Adrenal gland (tissue), 12 donors: ENCODE measurements around the gene MYO1A. TPM values are rescaled to one million over a fixed set of nuclear protein-coding genes. Genes with fewer than 3 reads are reported as not detected.

Source experiments
- DNase-seq, 7 donors: peaks; one replicate each; pipeline ENCODE4 v3.0.0-alpha.2; 2019 to 2020
- H3K27ac ChIP-seq, 5 donors: fragments of 200-600 bp; sonication (generic) in 4 of 5; 1 replicate in 3 of 5; 2 replicates in 2 of 5; pipeline versions ENCODE4 v1.5.1 to v1.8.0; 2016 to 2020; ENCODE audit warnings: mild to moderate bottlenecking in 1 of 5
- H3K27me3 ChIP-seq: fragments of 200-600 bp; 2 replicates; pipeline ENCODE4 v1.8.0; 2021
- H3K36me3 ChIP-seq, 2 donors: fragments of 200-600 bp; replicated peaks in 1 of 2; 1 replicate in 1 of 2; 2 replicates in 1 of 2; pipeline versions ENCODE4 v1.5.1 to v1.8.0; 2018 to 2022
- H3K4me1 ChIP-seq, 2 donors: fragments of 200-600 bp; replicated peaks in 1 of 2; 1 replicate in 1 of 2; 2 replicates in 1 of 2; pipeline versions ENCODE4 v1.5.1 to v1.8.0; 2018 to 2021
- H3K4me3 ChIP-seq, 4 donors: fragments of 200-600 bp; sonication (generic) in 3 of 4; one replicate each; pipeline ENCODE4 v1.5.1; 2016 to 2018
- H3K9me3 ChIP-seq, 3 donors: fragments of 200-600 bp; sonication (generic) in 1 of 3; replicated peaks in 1 of 3; 1 replicate in 2 of 3; 2 replicates in 1 of 3; pipeline versions ENCODE4 v1.5.1 to v1.8.0; 2016 to 2021
- POLR2A ChIP-seq, 2 donors: fragments of 450-650 bp; IDR thresholded peaks; one replicate each; pipeline ENCODE4 v1.6.1; 2017; ENCODE audit warnings: antibody characterized with exemption in 2 of 2, mild to moderate bottlenecking in 2 of 2, moderate library complexity in 1 of 2
- WGBS, 4 donors: extraction: QIAGEN DNeasy Blood & Tissue Kit in 2 of 4; methylation state at CpG; one replicate each; pipeline versions ENCODE4 v1.1.5 to v1.1.7; 2013 to 2017; 5-methylcytosine and 5-hydroxymethylcytosine counted together
- intact Hi-C, 2 donors: fragments of 100-400 bp; cut with DNase I; formaldehyde crosslinking; loops; one replicate each; pipeline versions ENCODE4 v1.14.1 to v1.15.0; 2022 to 2023
- polyA plus RNA-seq, 3 donors: library from polyadenylated mRNA; stranded (reverse); fragments of 200-250 nt in 2 of 3; fragments of 350-450 nt in 1 of 3; fragmentation: Illumina TruSeq in 1 of 3; extraction: RNeasy Lipid Tissue Mini Kit (QIAGEN cat#74804) in 1 of 3; gene quantifications; one replicate each; pipeline ENCODE4 v1.2.3, GENCODE V29; 2013 to 2014
- total RNA-seq, 9 donors: library from RNA; depleted of rRNA in 4 of 9; stranded (reverse); fragments of >200 nt in 4 of 9; fragments of 120-200 nt in 1 of 9; fragmentation: NEBNext Ultra II Directional in 1 of 9; extraction: Animal tissue kit (Norgen Biotek cat#: 25700) in 1 of 9; gene quantifications; one replicate each; pipeline versions ENCODE4 v1.1.0 to v1.2.4, GENCODE V29; 2013 to 2023
- TF ChIP-seq, protein P1 (sequence below), 6 experiments: fragments of 450-650 bp in 4 of 6; fragments of 200-600 bp in 2 of 6; sonication (generic) in 1 of 6; IDR thresholded peaks; 1 replicate in 5 of 6; 2 replicates in 1 of 6; pipeline versions ENCODE4 v1.5.1 to v1.8.0; 2016 to 2021; ENCODE audit warnings: antibody characterized with exemption in 6 of 6, mild to moderate bottlenecking in 2 of 6, moderate library complexity in 1 of 6
- donor health status: healthy with polysubstance abuse.
- donor health status: Bipolar disorder and iron deficiency.
- donor health status: DM: yes; HTN: yes; CAD: no.
- donor health status: DM: no; HTN: no; CAD: no.
- donor health status: DM: no; HTN: no; CAD: no.
- donor health status: DM: yes; HTN: yes; CAD: no.

MYO1A gene
- total and polyA plus RNA-seq, 12 donors, result under 0.01 to 1.6 (median 0.53) TPM; not detected in 1

GRCh38 chr12:57087010-57087690 is 37.2 kb upstream of the MYO1A start:
- H3K27me3 ChIP-seq, result no peaks in the 10 kb centered on the region
- peak; percentile 88 to 94 (median 90) for DNase-seq
- intact Hi-C loops, result no loop called here
- peak overlapping the region; percentile 3 to 81 (median 46) for H3K4me3 ChIP-seq
- WGBS, 4 donors, result 0 to 20% (median 1%) methylated on average over 1 to 52 of the region's 52 CpGs
- TF ChIP-seq POLR2A (IDR thresholded peaks at IDR 0.05), result peak; percentile 19 to 68
- TF ChIP-seq, protein P1, sequence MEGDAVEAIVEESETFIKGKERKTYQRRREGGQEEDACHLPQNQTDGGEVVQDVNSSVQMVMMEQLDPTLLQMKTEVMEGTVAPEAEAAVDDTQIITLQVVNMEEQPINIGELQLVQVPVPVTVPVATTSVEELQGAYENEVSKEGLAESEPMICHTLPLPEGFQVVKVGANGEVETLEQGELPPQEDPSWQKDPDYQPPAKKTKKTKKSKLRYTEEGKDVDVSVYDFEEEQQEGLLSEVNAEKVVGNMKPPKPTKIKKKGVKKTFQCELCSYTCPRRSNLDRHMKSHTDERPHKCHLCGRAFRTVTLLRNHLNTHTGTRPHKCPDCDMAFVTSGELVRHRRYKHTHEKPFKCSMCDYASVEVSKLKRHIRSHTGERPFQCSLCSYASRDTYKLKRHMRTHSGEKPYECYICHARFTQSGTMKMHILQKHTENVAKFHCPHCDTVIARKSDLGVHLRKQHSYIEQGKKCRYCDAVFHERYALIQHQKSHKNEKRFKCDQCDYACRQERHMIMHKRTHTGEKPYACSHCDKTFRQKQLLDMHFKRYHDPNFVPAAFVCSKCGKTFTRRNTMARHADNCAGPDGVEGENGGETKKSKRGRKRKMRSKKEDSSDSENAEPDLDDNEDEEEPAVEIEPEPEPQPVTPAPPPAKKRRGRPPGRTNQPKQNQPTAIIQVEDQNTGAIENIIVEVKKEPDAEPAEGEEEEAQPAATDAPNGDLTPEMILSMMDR (IDR thresholded peaks at IDR 0.05), result no peak
- peaks cover 13 to 36% of the 10 kb centered on the region in 2 donors for H3K4me1 ChIP-seq
- H3K36me3 ChIP-seq, result peaks cover 0 to 12% of the 10 kb centered on the region in 2 donors
- peak overlapping the region; percentile 98 to 99 (median 99) for H3K27ac ChIP-seq
- no peaks in the 10 kb centered on the region for H3K9me3 ChIP-seq

DNA sequence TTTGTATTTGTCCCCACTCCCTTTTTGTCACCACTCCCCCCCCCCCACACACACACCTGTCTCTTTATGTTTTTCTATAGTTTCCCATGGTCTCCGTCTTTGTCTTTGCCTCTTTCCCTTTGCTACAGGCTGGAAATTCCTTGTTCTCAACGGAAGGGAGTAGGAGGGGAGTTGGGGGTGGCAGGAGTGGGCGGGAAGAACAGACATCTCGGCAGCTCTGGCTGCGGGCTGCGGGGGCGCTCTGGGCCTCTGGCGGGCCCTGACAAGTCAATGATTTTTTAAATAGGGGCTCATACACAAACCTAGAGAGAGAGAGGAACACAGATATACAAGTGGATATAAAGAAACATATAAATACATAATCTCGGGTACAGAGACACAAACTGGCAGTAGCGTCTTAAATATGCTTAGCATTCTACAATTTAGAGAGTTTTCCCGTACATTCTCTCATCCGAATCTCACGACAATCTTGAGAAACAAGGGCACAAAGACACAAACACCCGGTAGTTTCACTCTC is 36.6 kb upstream of the MYO1A start:
- Histone ChIP-seq H3K27ac (peak overlapping the region; percentile 98 to 99 (median 99)), H3K4me3 (peak overlapping the region in 3 of 4 donors; percentile 21 to 81 (median 71)), H3K27me3 (no peaks in the 10 kb centered on the region), H3K9me3 (no peaks in the 10 kb centered on the region), H3K4me1 (peaks cover 13 to 35% of the 10 kb centered on the region in 2 donors), H3K36me3 (peaks cover 0 to 6% of the 10 kb centered on the region in 2 donors)
- intact Hi-C loops, result no loop called here
- WGBS, 4 donors, result 0 to 1% (median 1%) methylated on average over 13 to 14 of the region's 14 CpGs
- DNase-seq, result peak; percentile 56 to 84 (median 73)
- TF ChIP-seq, protein P1 (IDR thresholded peaks at IDR 0.05), result peak in 1 of 6 experiments; percentile 24
- no peak for TF ChIP-seq POLR2A (IDR thresholded peaks at IDR 0.05)

DNA sequence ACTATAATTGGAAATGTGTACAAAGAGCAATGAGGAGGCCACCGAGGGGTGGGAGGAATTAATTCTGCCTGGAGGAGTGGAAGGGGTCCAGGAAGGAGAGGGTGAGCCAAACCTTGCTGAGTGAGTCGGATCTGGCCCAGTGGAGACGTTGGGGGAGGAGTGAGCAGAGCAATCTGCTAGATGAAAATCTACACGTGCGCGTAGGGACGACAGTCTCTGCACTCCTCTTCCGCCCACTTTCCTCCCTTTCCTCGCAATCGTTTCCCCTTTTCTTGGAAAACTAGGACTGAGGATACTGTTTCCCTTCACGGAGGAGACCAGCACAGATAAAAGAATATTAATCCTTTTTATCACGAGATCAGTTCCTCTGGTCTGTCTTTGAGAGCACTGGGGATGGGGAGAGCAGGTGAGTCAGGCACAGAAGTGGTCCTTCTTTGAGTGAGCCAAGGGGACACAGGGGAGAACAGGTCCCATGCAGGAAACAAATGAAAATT is 36.1 kb upstream of the MYO1A start:
- Histone ChIP-seq H3K4me1 (peaks cover 13 to 30% of the 10 kb centered on the region in 2 donors), H3K27ac (peak overlapping the region in 4 of 5 donors; percentile 98 to 99 (median 98)), H3K9me3 (no peaks in the 10 kb centered on the region), H3K27me3 (no peaks in the 10 kb centered on the region), H3K36me3 (peaks cover 0 to 1% of the 10 kb centered on the region in 2 donors), H3K4me3 (peak overlapping the region in 1 of 4 donors; percentile 81)
- 14 to 30% (median 18%) methylated on average over 12 of the region's 12 CpGs for WGBS, 4 donors
- TF ChIP-seq, protein P1 (IDR thresholded peaks at IDR 0.05), result no peak
- TF ChIP-seq POLR2A (IDR thresholded peaks at IDR 0.05), result no peak
- DNase-seq, result peak in 6 of 7 donors; percentile 36 to 76 (median 54)
- intact Hi-C loops, result no loop called here

- Histone ChIP-seq H3K4me3 (no peak overlapping the region), H3K27ac (no peak overlapping the region), H3K36me3 (no peaks in the 10 kb centered on the region), H3K9me3 (no peaks in the 10 kb centered on the region), H3K4me1 (peaks cover 12 to 27% of the 10 kb centered on the region in 2 donors), H3K27me3 (no peaks in the 10 kb centered on the region)
- intact Hi-C loops, result no loop called here
- no peak for TF ChIP-seq POLR2A (IDR thresholded peaks at IDR 0.05)
- TF ChIP-seq, protein P1 (IDR thresholded peaks at IDR 0.05), result no peak
- no peak for DNase-seq
- 69 to 100% (median 98%) methylated on average over 1 of the region's 1 CpG for WGBS, 4 donors
Observed at GRCh38 chr12:57080855-57081254, 30.9 kb upstream of the MYO1A start.
